IMR-90 (cell line): ENCODE data around the gene CGA. TPM values are rescaled to one million over a fixed set of nuclear protein-coding genes. Genes with fewer than 3 reads are reported as not detected.

Experiments
- ATAC-seq: fragments of 200-7000 bp; cut with Tn5 transposase; 2 replicates; pipeline ENCODE4 v1.9.1; 2020; ENCODE audit warnings: low read depth, mild to moderate bottlenecking, moderate library complexity
- BruUV-seq: library from RNA; stranded (reverse); fragments of 400-500 nt; replicated peaks from 2 replicates; lab custom pipeline; 2021; lab: Mats Ljungman, UMichigan
- CTCF ChIA-PET: fragments of 300-600 bp; formaldehyde crosslinking; extraction: SDS; loops from one replicate; lab custom pipeline; 2021; ENCODE audit warnings: antibody characterized with exemption; lab: Yijun Ruan, JAX
- POLR2A ChIA-PET: fragments of 300-600 bp; sonication (Branson Sonifier 250); formaldehyde crosslinking; loops from one replicate; lab custom pipeline; 2022; ENCODE audit warnings: antibody characterized with exemption; ENCODE audit not compliant: unreplicated experiment; lab: Charles Lee
- DNase-seq: peaks from one replicate; pipeline ENCODE4 v3.0.0; 2013
- H2AFZ ChIP-seq: replicated peaks from 2 replicates; pipeline ENCODE3; 2013; ENCODE audit warnings: low read length, mild to moderate bottlenecking; ENCODE audit not compliant: poor library complexity
- H2AK5ac ChIP-seq: 2 replicates; pipeline ENCODE4 v1.6.1; 2013; ENCODE audit warnings: low read depth, low read length, inconsistent platforms
- H2AK9ac ChIP-seq: replicated peaks from 2 replicates; pipeline ENCODE3; 2013; ENCODE audit warnings: mild to moderate bottlenecking, low read depth, low read length, moderate library complexity; ENCODE audit not compliant: poor library complexity
- H2BK120ac ChIP-seq: 2 replicates; pipeline ENCODE4 v1.6.1; 2013; ENCODE audit warnings: low read depth, low read length, inconsistent platforms
- H2BK15ac ChIP-seq: 3 replicates; pipeline ENCODE4 v1.6.1; 2013; ENCODE audit warnings: low read depth, low read length, inconsistent platforms
- H2BK20ac ChIP-seq: 2 replicates; pipeline ENCODE4 v1.6.1; 2013; ENCODE audit warnings: low read depth, mild to moderate bottlenecking, inconsistent platforms, low read length, moderate library complexity
- H2BK5ac ChIP-seq: 2 replicates; pipeline ENCODE4 v1.6.1; 2013; ENCODE audit warnings: mild to moderate bottlenecking, low read depth, low read length, inconsistent platforms; ENCODE audit not compliant: poor library complexity, severe bottlenecking
- H3K14ac ChIP-seq: replicated peaks from 2 replicates; pipeline ENCODE4 v1.6.1; 2013; ENCODE audit warnings: low read depth, low read length, inconsistent platforms
- H3K18ac ChIP-seq: 2 replicates; pipeline ENCODE4 v1.6.1; 2013; ENCODE audit warnings: low read depth, low read length, control low read depth
- H3K23ac ChIP-seq: 2 replicates; pipeline ENCODE4 v1.6.1; 2013; ENCODE audit warnings: low read depth, low read length, inconsistent platforms
- H3K27ac ChIP-seq: 2 replicates; pipeline ENCODE4 v1.5.1; 2013; ENCODE audit warnings: mild to moderate bottlenecking, control low read depth, low read length; ENCODE audit not compliant: insufficient read depth
- H3K27me3 ChIP-seq: 2 replicates; pipeline ENCODE4 v1.6.1; 2013; ENCODE audit warnings: low read length; ENCODE audit not compliant: control insufficient read depth, insufficient read depth
- H3K36me3 ChIP-seq: 2 replicates; pipeline ENCODE4 v1.6.1; 2013; ENCODE audit warnings: low read length, mixed read lengths; ENCODE audit not compliant: control insufficient read depth, insufficient read depth
- H3K4ac ChIP-seq: 2 replicates; pipeline ENCODE4 v1.6.1; 2013; ENCODE audit warnings: low read depth, low read length, inconsistent platforms
- H3K4me1 ChIP-seq: 2 replicates; pipeline ENCODE4 v1.6.1; 2013; ENCODE audit warnings: low read length, mixed read lengths; ENCODE audit not compliant: control insufficient read depth, insufficient read depth
- H3K4me2 ChIP-seq: 2 replicates; pipeline ENCODE4 v1.6.1; 2013; ENCODE audit warnings: low read depth, mild to moderate bottlenecking, control low read depth, low read length, moderate library complexity
- H3K4me3 ChIP-seq: 2 replicates; pipeline ENCODE4 v1.5.1; 2013; ENCODE audit warnings: low read depth, mild to moderate bottlenecking, control low read depth, low read length, moderate library complexity; ENCODE audit not compliant: insufficient read depth
- H3K56ac ChIP-seq: 2 replicates; pipeline ENCODE4 v1.6.1; 2013; ENCODE audit warnings: low read length, inconsistent platforms; ENCODE audit not compliant: insufficient read depth; ENCODE audit errors: extremely low read depth
- H3K79me1 ChIP-seq, 2 experiments: 2 replicates each; pipeline ENCODE4 v1.6.1; 2013; ENCODE audit warnings: low read length in 2 of 2, inconsistent platforms in 1 of 2, low read depth in 1 of 2
- H3K9ac ChIP-seq: 2 replicates; pipeline ENCODE4 v1.6.1; 2013; ENCODE audit warnings: low read depth, low read length, control low read depth
- H3K9me1 ChIP-seq: 2 replicates; pipeline ENCODE4 v1.6.1; 2013; ENCODE audit warnings: low read length, inconsistent platforms; ENCODE audit not compliant: insufficient read depth
- H3K9me3 ChIP-seq: 2 replicates; pipeline ENCODE4 v1.6.1; 2013; ENCODE audit warnings: low read length; ENCODE audit not compliant: control insufficient read depth, insufficient read depth
- H4K20me1 ChIP-seq: 2 replicates; pipeline ENCODE4 v1.6.1; 2013; ENCODE audit warnings: low read length, inconsistent platforms; ENCODE audit not compliant: insufficient read depth
- H4K5ac ChIP-seq: 2 replicates; pipeline ENCODE4 v1.6.1; 2013; ENCODE audit warnings: mild to moderate bottlenecking, low read depth, low read length, control low read depth
- H4K8ac ChIP-seq, 2 experiments: 2 replicates each; pipeline ENCODE4 v1.6.1; 2013; ENCODE audit warnings: low read depth in 2 of 2, low read length in 2 of 2, control low read depth in 1 of 2, inconsistent platforms in 1 of 2
- H4K91ac ChIP-seq: 2 replicates; pipeline ENCODE4 v1.6.1; 2013; ENCODE audit warnings: low read depth, low read length, inconsistent platforms; ENCODE audit not compliant: insufficient read depth
- CHD1 ChIP-seq: IDR thresholded peaks from 2 replicates; pipeline ENCODE4 v1.6.1; 2012; ENCODE audit warnings: low read depth, low read length, improper control_type of control experiment
- ELK1 ChIP-seq: fragments of 150-350 bp; IDR thresholded peaks from 2 replicates; pipeline ENCODE4 v1.6.1; 2016; ENCODE audit warnings: low read depth, mild to moderate bottlenecking, low read length, moderate library complexity, borderline replicate concordance
- MXI1 ChIP-seq: IDR thresholded peaks from 2 replicates; pipeline ENCODE4 v1.6.1; 2012; ENCODE audit warnings: low read depth, mild to moderate bottlenecking, low read length, moderate library complexity, borderline replicate concordance
- POLR2A ChIP-seq: IDR thresholded peaks from 2 replicates; pipeline ENCODE4 v1.6.1; 2012; ENCODE audit warnings: mild to moderate bottlenecking, low read depth, low read length
- RAD21 ChIP-seq: IDR thresholded peaks from 2 replicates; pipeline ENCODE4 v1.6.1; 2012; ENCODE audit warnings: low read length, improper control_type of control experiment
- WGBS, 2 experiments: methylation state at CpG; one replicate each; pipeline versions ENCODE4 v1.1.5 to v1.1.7; 2013; ENCODE audit warnings: missing lambda C conversion rate in 2 of 2; ENCODE audit not compliant: insufficient read length in 1 of 2; ENCODE audit errors: extremely low coverage in 2 of 2; 5-methylcytosine and 5-hydroxymethylcytosine counted together
- dilution Hi-C: fragments of 300-500 bp; cut with HindIII; formaldehyde crosslinking; loops from one replicate; pipeline ENCODE4 v1.14.3; 2018; ENCODE audit warnings: low sequenced_read_pairs; ENCODE audit not compliant: unreplicated experiment
- in situ Hi-C: fragments of 300-500 bp; cut with MboI; formaldehyde crosslinking; loops from 3 replicates; pipeline ENCODE4 v1.14.3; 2019; ENCODE audit warnings: low sequenced_read_pairs, inconsistent platforms, mixed read lengths
- intact Hi-C: fragments of 100-400 bp; cut with micrococcal nuclease; formaldehyde crosslinking; loops from 2 replicates; pipeline ENCODE4 v1.10.0; 2022
- polyA plus RNA-seq, 3 experiments: library from polyadenylated mRNA; depleted of rRNA; stranded (reverse); fragments of >200 nt; gene quantifications; 2 replicates each; pipeline ENCODE4 v1.2.3, GENCODE V29; 2012; ENCODE audit warnings: low replicate concordance in 1 of 3
- total RNA-seq: library from RNA; depleted of rRNA; stranded (reverse); fragments of >200 nt; gene quantifications from 2 replicates; pipeline ENCODE4 v1.2.3, GENCODE V29; 2012

The CGA gene
- total and polyA plus RNA-seq, 2 of the 4 experiments (the other 2 are of a cell fraction): 0.15 TPM; not detected in 1

GRCh38 chr6:87049779-87050178 is 45.1 kb downstream of the CGA start:
- no peaks in the 10 kb centered on the region for H3K36me3 ChIP-seq
- H3K4me1 ChIP-seq: no peaks in the 10 kb centered on the region
- no peak overlapping the region for H2AK9ac ChIP-seq
- BruUV-seq: no TSS peak
- no peak overlapping the region for H2AK5ac ChIP-seq
- no peaks in the 10 kb centered on the region for H3K79me1 ChIP-seq
- H3K9me3 ChIP-seq: no peaks in the 10 kb centered on the region
- H3K9ac ChIP-seq: no peak overlapping the region
- no peaks in the 10 kb centered on the region for H4K20me1 ChIP-seq
- no peak overlapping the region for H2BK120ac ChIP-seq
- H3K18ac ChIP-seq: no peak overlapping the region
- H4K8ac ChIP-seq: no peak overlapping the region
- no peak overlapping the region for H3K27ac ChIP-seq
- no peak overlapping the region for H3K4me2 ChIP-seq
- H4K5ac ChIP-seq: no peak overlapping the region
- H2BK5ac ChIP-seq: no peak overlapping the region
- no peak for DNase-seq
- WGBS, 2 experiments: 100% methylated on average over 1 of the region's 1 CpG; no CpG with 5 or more reads in 1 of the 2 experiments
- in situ Hi-C loops (no loop called here), dilution Hi-C loops (no loop called here), intact Hi-C loops (no loop called here)
- H3K4me3 ChIP-seq: no peak overlapping the region
- H3K4ac ChIP-seq: no peak overlapping the region
- H4K91ac ChIP-seq: no peak overlapping the region
- H3K23ac ChIP-seq: no peak overlapping the region
- no peaks in the 10 kb centered on the region for H3K27me3 ChIP-seq
- CTCF ChIA-PET: interaction anchor here (1.0 kb wide), 1 partner anchor 21 kb away, joined by 3 read pairs; no protein-coding TSS in a partner anchor
- H2BK15ac ChIP-seq: no peak overlapping the region
- H2BK20ac ChIP-seq: no peak overlapping the region
- H3K14ac ChIP-seq: no peak overlapping the region
- H3K56ac ChIP-seq: no peak overlapping the region
- POLR2A ChIA-PET: no interaction called here
- H2AFZ ChIP-seq: no peak overlapping the region
- TF ChIP-seq MXI1 (no peak), ELK1 (no peak), POLR2A (no peak), RAD21 (no peak), CHD1 (no peak)
- no peaks in the 10 kb centered on the region for H3K9me1 ChIP-seq
- ATAC-seq: no peak
